HG03175 (cell line): Measurements from ENCODE around the gene GNAS-AS1.

Experiments used
- ATAC-seq: cut with Tn5 transposase; IDR thresholded peaks from one replicate; pipeline ENCODE4 v1.9.1; 2021; ENCODE audit warnings: mild to moderate bottlenecking, moderate library complexity; ENCODE audit not compliant: unreplicated experiment

The GNAS-AS1 gene

GRCh38 chr20:58787211-58788005 is 63.3 kb downstream of the GNAS-AS1 start:
- ATAC-seq: no peak

- no peak for ATAC-seq
These were observed 66.2 kb downstream of the GNAS-AS1 start for GRCh38 chr20:58784321-58785074.

GRCh38 chr20:58783511-58784011 is 67.1 kb downstream of the GNAS-AS1 start:
- no peak for ATAC-seq

GRCh38 chr20:58781138-58781537 is 69.6 kb downstream of the GNAS-AS1 start:
- no peak for ATAC-seq

GRCh38 chr20:58778760-58779159 is 71.9 kb downstream of the GNAS-AS1 start:
- ATAC-seq: no peak

- ATAC-seq: no peak
These were observed 73.0 kb downstream of the GNAS-AS1 start for GRCh38 chr20:58777657-58778056.

GRCh38 chr20:58776109-58776508 is 74.6 kb downstream of the GNAS-AS1 start:
- no peak for ATAC-seq

GRCh38 chr20:58775371-58775770 is 75.3 kb downstream of the GNAS-AS1 start:
- no peak for ATAC-seq

- ATAC-seq: no peak
These were observed 75.9 kb downstream of the GNAS-AS1 start for GRCh38 chr20:58774667-58775263.

GRCh38 chr20:58774214-58774613 is 76.5 kb downstream of the GNAS-AS1 start:
- no peak for ATAC-seq

GRCh38 chr20:58772786-58773185 is 77.9 kb downstream of the GNAS-AS1 start:
- no peak for ATAC-seq
